DND-41 (cell line): ENCODE measurements around the gene SAMD11.

Source experiments
- ATAC-seq: fragments of 200-7000 bp; cut with Tn5 transposase; 3 replicates; pipeline ENCODE4 v1.9.1; 2021; ENCODE audit warnings: low read depth; ENCODE audit not compliant: insufficient read depth
- DNase-seq: peaks from one replicate; pipeline ENCODE4 v3.0.0-alpha.2; 2020
- H2AFZ ChIP-seq: 2 replicates; pipeline ENCODE4 v1.6.0; 2012; ENCODE audit warnings: low read depth, low read length
- H3K27ac ChIP-seq: 2 replicates; pipeline ENCODE4 v1.5.1; 2012; ENCODE audit warnings: low read length, inconsistent platforms
- H3K27me3 ChIP-seq: fragments of 200-600 bp; sonication (generic); 2 replicates; pipeline ENCODE4 v1.6.0; 2012; ENCODE audit warnings: low read length, mild to moderate bottlenecking, inconsistent platforms; ENCODE audit not compliant: insufficient read depth, poor library complexity
- H3K36me3 ChIP-seq: 2 replicates; pipeline ENCODE4 v1.5.1; 2012; ENCODE audit warnings: low read length, inconsistent platforms; ENCODE audit not compliant: insufficient read depth
- H3K4me1 ChIP-seq: 2 replicates; pipeline ENCODE4 v1.5.1; 2012; ENCODE audit warnings: mild to moderate bottlenecking, low read length; ENCODE audit not compliant: insufficient read depth
- H3K4me2 ChIP-seq: 2 replicates; pipeline ENCODE4 v1.6.0; 2012; ENCODE audit warnings: mild to moderate bottlenecking, moderate library complexity, low read length, inconsistent platforms; ENCODE audit not compliant: insufficient read depth
- H3K4me3 ChIP-seq, 2 experiments: fragments of 200-600 bp in 1 of 2; shearing (Covaris generic) in 1 of 2; 2 replicates each; pipeline ENCODE4 v1.5.1; 2012 to 2016; ENCODE audit warnings: inconsistent platforms in 2 of 2, low read length in 2 of 2, mild to moderate bottlenecking in 2 of 2, low read depth in 1 of 2, moderate library complexity in 1 of 2
- H3K79me2 ChIP-seq: 2 replicates; pipeline ENCODE4 v1.6.0; 2012; ENCODE audit warnings: low read length, inconsistent platforms; ENCODE audit not compliant: insufficient read depth
- H3K9ac ChIP-seq: 2 replicates; pipeline ENCODE4 v1.6.0; 2012; ENCODE audit warnings: low read depth, mild to moderate bottlenecking, inconsistent platforms, low read length, moderate library complexity
- H3K9me3 ChIP-seq: 2 replicates; pipeline ENCODE4 v1.5.1; 2012; ENCODE audit warnings: low read length, moderate library complexity, mild to moderate bottlenecking, inconsistent platforms; ENCODE audit not compliant: insufficient read depth, severe bottlenecking
- H4K20me1 ChIP-seq: 2 replicates; pipeline ENCODE4 v1.6.0; 2012; ENCODE audit warnings: low read length; ENCODE audit not compliant: insufficient read depth
- CTCF ChIP-seq: IDR thresholded peaks from 2 replicates; pipeline ENCODE4 v1.5.1; 2012; ENCODE audit warnings: borderline replicate concordance, low read length, moderate library complexity, mild to moderate bottlenecking; ENCODE audit not compliant: poor library complexity, severe bottlenecking; ENCODE audit errors: extremely low read depth
- EZH2 ChIP-seq: IDR thresholded peaks from 3 replicates; pipeline ENCODE4 v1.6.1; 2012; ENCODE audit warnings: borderline replicate concordance, low read depth, mild to moderate bottlenecking, moderate library complexity, low read length, inconsistent platforms; ENCODE audit not compliant: severe bottlenecking

Gene SAMD11

GRCh38 chr1:913491-914130, 10.1 kb upstream of the SAMD11 start:
- H3K27ac ChIP-seq = no peak overlapping the region
- no peak overlapping the region for H3K4me3 ChIP-seq
- no peak overlapping the region for H2AFZ ChIP-seq
- H3K27me3 ChIP-seq = peaks cover 12% of the 10 kb centered on the region
- ATAC-seq (no peak), DNase-seq (no peak)
- no peak overlapping the region for H3K4me2 ChIP-seq
- no peak for TF ChIP-seq CTCF
- TF ChIP-seq EZH2 = no peak
- no peaks in the 10 kb centered on the region for H3K4me1 ChIP-seq
- H4K20me1 ChIP-seq = peaks cover 31% of the 10 kb centered on the region
- H3K79me2 ChIP-seq = no peaks in the 10 kb centered on the region
- no peak overlapping the region for H3K9ac ChIP-seq
- H3K9me3 ChIP-seq = no peaks in the 10 kb centered on the region
- H3K36me3 ChIP-seq = no peaks in the 10 kb centered on the region

DNA sequence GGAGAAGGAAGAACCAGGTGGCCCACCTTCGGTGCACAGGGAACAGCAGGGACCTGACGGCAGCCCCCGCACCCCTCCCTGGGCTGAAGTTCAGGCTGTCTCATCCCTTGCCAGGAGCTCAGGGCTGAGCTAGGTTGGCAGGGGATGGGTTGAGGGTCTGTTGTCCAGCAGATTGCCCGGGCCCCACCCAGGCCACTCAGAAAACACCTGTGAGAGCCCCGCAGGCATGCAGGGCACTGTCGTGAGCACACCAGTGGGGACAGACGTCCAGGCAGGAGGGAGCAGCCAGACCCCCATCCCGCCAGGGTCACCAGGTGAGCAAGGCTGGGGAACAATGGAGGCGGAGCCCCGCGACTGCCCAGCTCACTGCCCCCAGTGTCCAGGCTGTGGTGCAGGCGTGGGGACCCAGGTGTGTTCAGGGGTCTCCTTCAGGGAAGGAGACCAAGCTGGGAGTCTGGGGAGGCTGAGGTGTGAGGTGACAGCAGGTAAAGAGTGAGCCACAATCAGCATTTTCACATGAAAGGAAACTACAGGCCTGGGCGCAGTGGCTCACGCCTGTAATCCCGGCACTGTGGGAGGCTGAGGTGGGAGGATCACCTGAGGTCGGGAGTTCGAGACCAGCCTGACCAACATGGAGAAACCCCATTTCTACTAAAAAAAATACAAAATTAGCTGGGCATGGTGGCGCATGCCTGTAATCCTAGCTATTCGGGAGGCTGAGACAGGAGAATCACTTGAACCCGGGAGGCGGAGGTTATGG, 9.4 kb upstream of the SAMD11 start:
- Histone ChIP-seq H3K4me2 (no peak overlapping the region), H3K9me3 (no peaks in the 10 kb centered on the region), H4K20me1 (peaks cover 36% of the 10 kb centered on the region), H3K36me3 (no peaks in the 10 kb centered on the region), H3K79me2 (no peaks in the 10 kb centered on the region), H3K4me3 (no peak overlapping the region), H3K9ac (no peak overlapping the region), H3K4me1 (no peaks in the 10 kb centered on the region), H3K27me3 (peaks cover 12% of the 10 kb centered on the region), H2AFZ (no peak overlapping the region), H3K27ac (no peak overlapping the region)
- DNase-seq (no peak), ATAC-seq (no peak)
- no peak for TF ChIP-seq EZH2

DNA sequence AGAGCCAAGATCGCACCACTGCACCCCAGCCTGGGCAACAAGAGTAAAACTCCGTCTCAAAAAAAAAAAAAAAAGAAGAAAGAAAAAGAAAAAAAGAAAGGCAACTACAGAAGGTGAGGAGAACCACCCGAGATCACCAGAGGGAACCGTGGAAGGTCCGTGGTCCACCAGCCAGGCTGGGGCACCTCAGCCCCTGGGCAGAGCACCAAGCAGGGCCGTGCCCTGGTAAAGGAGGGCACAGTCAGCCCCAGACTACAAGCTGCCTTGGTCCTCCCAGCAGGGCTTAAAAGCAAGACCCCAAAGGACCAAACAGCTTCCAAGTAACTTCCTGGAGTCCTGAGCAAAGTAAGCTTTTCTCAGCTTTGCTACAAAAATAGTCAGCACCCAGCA, 8.8 kb upstream of the SAMD11 start:
- Histone ChIP-seq H3K27me3 (peaks cover 13% of the 10 kb centered on the region), H3K36me3 (no peaks in the 10 kb centered on the region), H3K4me1 (no peaks in the 10 kb centered on the region), H3K9ac (no peak overlapping the region), H4K20me1 (peaks cover 40% of the 10 kb centered on the region), H2AFZ (no peak overlapping the region), H3K4me2 (no peak overlapping the region), H3K27ac (no peak overlapping the region), H3K4me3 (no peak overlapping the region), H3K79me2 (no peaks in the 10 kb centered on the region), H3K9me3 (no peaks in the 10 kb centered on the region)
- TF ChIP-seq EZH2 (no peak), CTCF (no peak)
- DNase-seq = no peak
- ATAC-seq = no peak
